GM10266 (cell line): ENCODE data around the gene BTBD9.

Experiments
- DNase-seq: peaks from one replicate; pipeline ENCODE4 v3.0.0; 2012; ENCODE audit errors: extremely low spot score
- CTCF ChIP-seq: IDR thresholded peaks from 2 replicates; pipeline ENCODE4 v1.5.1; 2012; ENCODE audit warnings: mild to moderate bottlenecking, low read depth; ENCODE audit not compliant: control insufficient read depth, insufficient read depth; ENCODE audit errors: missing control alignments

BTBD9 gene

GRCh38 chr6:38483526-38483925, 156.2 kb downstream of the BTBD9 start:
- TF ChIP-seq CTCF = no peak
- DNase-seq = peak; percentile 24

GRCh38 chr6:38482466-38482865, 157.3 kb downstream of the BTBD9 start:
- no peak for DNase-seq
- TF ChIP-seq CTCF = no peak

- no peak for DNase-seq
- TF ChIP-seq CTCF = no peak
Observed at GRCh38 chr6:38481851-38482250, 157.9 kb downstream of the BTBD9 start.

- no peak for DNase-seq
- TF ChIP-seq CTCF = no peak
Observed at GRCh38 chr6:38481211-38481836, 158.4 kb downstream of the BTBD9 start.

- TF ChIP-seq CTCF = no peak
- no peak for DNase-seq
Observed at GRCh38 chr6:38480036-38480435, 159.7 kb downstream of the BTBD9 start.

GRCh38 chr6:38479331-38479730, 160.4 kb downstream of the BTBD9 start:
- DNase-seq = no peak
- TF ChIP-seq CTCF = no peak

- no peak for TF ChIP-seq CTCF
- no peak for DNase-seq
Observed at GRCh38 chr6:38477680-38478260, 162.0 kb downstream of the BTBD9 start.
